Suppressor macrophage treated with lipopolysaccharide for 4 hours (primary cell): Measurements from ENCODE around the gene RGS9.
"Not testable (repeated sequence)": the region's sequence is repeated elsewhere in the genome, so short reads cannot be mapped to it uniquely, and the experiment has no call there.

Source experiments
- DNase-seq: peaks from one replicate; pipeline ENCODE4 v3.0.0-alpha.2; 2020

RGS9 gene

GRCh38 chr17:65158041-65158440, 20.9 kb downstream of the RGS9 start:
- DNase-seq, result no peak

- no peak for DNase-seq
Measured at GRCh38 chr17:65158622-65159021, 21.5 kb downstream of the RGS9 start.

GRCh38 chr17:65160516-65160915, 23.3 kb downstream of the RGS9 start:
- DNase-seq, result no peak

- peak; percentile 65 for DNase-seq
Measured at GRCh38 chr17:65163990-65164495, 26.9 kb downstream of the RGS9 start.

GRCh38 chr17:65166787-65167186, 29.6 kb downstream of the RGS9 start:
- no peak for DNase-seq

- no peak for DNase-seq
Measured at GRCh38 chr17:65167566-65167965, 30.4 kb downstream of the RGS9 start.

GRCh38 chr17:65169691-65170090, 32.5 kb downstream of the RGS9 start:
- no peak for DNase-seq

GRCh38 chr17:65170839-65171238, 33.7 kb downstream of the RGS9 start:
- DNase-seq, result no peak

- no peak for DNase-seq
Measured at GRCh38 chr17:65171752-65172151, 34.6 kb downstream of the RGS9 start.

- DNase-seq, result no peak
Measured at GRCh38 chr17:65172496-65173136, 35.4 kb downstream of the RGS9 start.

- DNase-seq, result no peak
Measured at GRCh38 chr17:65173284-65173793, 36.2 kb downstream of the RGS9 start.

- DNase-seq, result no peak
Measured at GRCh38 chr17:65173976-65174683, 37.0 kb downstream of the RGS9 start.

- DNase-seq, result no peak
Measured at GRCh38 chr17:65174974-65175373, 37.8 kb downstream of the RGS9 start.

GRCh38 chr17:65175952-65176351, 38.8 kb downstream of the RGS9 start:
- no peak for DNase-seq

GRCh38 chr17:65176646-65177409, 39.7 kb downstream of the RGS9 start:
- DNase-seq, result no peak

GRCh38 chr17:65177901-65178300, 40.7 kb downstream of the RGS9 start:
- peak; percentile 58 for DNase-seq

GRCh38 chr17:65180276-65180675, 43.1 kb downstream of the RGS9 start:
- not testable (repeated sequence) for DNase-seq

- DNase-seq, result not testable (repeated sequence)
Measured at GRCh38 chr17:65180752-65181236, 43.6 kb downstream of the RGS9 start.

- DNase-seq, result no peak
Measured at GRCh38 chr17:65181237-65182061, 44.3 kb downstream of the RGS9 start.

- no peak for DNase-seq
Measured at GRCh38 chr17:65182233-65182632, 45.1 kb downstream of the RGS9 start.

- DNase-seq, result no peak
Measured at GRCh38 chr17:65183736-65184135, 46.6 kb downstream of the RGS9 start.

GRCh38 chr17:65184235-65184959, 47.2 kb downstream of the RGS9 start:
- no peak for DNase-seq
